Left renal pelvis (tissue), 4 donors: ENCODE results near the gene SALL1. TPM values are rescaled to one million over a fixed set of nuclear protein-coding genes. Genes with fewer than 3 reads are reported as not detected.

ENCODE experiments used
- DNase-seq, 4 donors: peaks; one replicate each; pipeline ENCODE4 v3.0.0-alpha.2; 2013; ENCODE audit warnings: low read depth in 4 of 4, low spot score in 3 of 4
- polyA plus RNA-seq, 4 donors: library from polyadenylated mRNA; unstranded; fragments of 120-200 nt; gene quantifications; one replicate each; pipeline ENCODE4 v1.2.1, GENCODE V29; 2013; ENCODE audit not compliant: insufficient read length in 4 of 4

The SALL1 gene
- polyA plus RNA-seq, 4 donors = 107 to 125 (median 118) TPM

GRCh38 chr16:51114382-51114781, 36.7 kb downstream of the SALL1 start:
- no peak for DNase-seq

GRCh38 chr16:51113236-51114125, 37.6 kb downstream of the SALL1 start:
- no peak for DNase-seq

GRCh38 chr16:51112323-51112722, 38.7 kb downstream of the SALL1 start:
- DNase-seq = no peak

- no peak for DNase-seq
These were observed 39.3 kb downstream of the SALL1 start for GRCh38 chr16:51111759-51112158.

- no peak for DNase-seq
These were observed 40.3 kb downstream of the SALL1 start for GRCh38 chr16:51110700-51111157.

- DNase-seq = no peak
These were observed 41.9 kb downstream of the SALL1 start for GRCh38 chr16:51109173-51109572.

- DNase-seq = no peak
These were observed 43.3 kb downstream of the SALL1 start for GRCh38 chr16:51107742-51108141.

GRCh38 chr16:51106535-51106934, 44.5 kb downstream of the SALL1 start:
- no peak for DNase-seq

GRCh38 chr16:51103590-51103989, 47.5 kb downstream of the SALL1 start:
- DNase-seq = no peak

- DNase-seq = no peak
These were observed 53.3 kb downstream of the SALL1 start for GRCh38 chr16:51097729-51098128.

GRCh38 chr16:51095890-51096626, 55.0 kb downstream of the SALL1 start:
- DNase-seq = no peak

- DNase-seq = peak in 2 of 4 donors; percentile 18 to 27
These were observed 55.8 kb downstream of the SALL1 start for GRCh38 chr16:51095084-51095881.

- no peak for DNase-seq
These were observed 57.3 kb downstream of the SALL1 start for GRCh38 chr16:51093726-51094280.
